ENCODE measurements around the gene TOR1AIP2.

DNA sequence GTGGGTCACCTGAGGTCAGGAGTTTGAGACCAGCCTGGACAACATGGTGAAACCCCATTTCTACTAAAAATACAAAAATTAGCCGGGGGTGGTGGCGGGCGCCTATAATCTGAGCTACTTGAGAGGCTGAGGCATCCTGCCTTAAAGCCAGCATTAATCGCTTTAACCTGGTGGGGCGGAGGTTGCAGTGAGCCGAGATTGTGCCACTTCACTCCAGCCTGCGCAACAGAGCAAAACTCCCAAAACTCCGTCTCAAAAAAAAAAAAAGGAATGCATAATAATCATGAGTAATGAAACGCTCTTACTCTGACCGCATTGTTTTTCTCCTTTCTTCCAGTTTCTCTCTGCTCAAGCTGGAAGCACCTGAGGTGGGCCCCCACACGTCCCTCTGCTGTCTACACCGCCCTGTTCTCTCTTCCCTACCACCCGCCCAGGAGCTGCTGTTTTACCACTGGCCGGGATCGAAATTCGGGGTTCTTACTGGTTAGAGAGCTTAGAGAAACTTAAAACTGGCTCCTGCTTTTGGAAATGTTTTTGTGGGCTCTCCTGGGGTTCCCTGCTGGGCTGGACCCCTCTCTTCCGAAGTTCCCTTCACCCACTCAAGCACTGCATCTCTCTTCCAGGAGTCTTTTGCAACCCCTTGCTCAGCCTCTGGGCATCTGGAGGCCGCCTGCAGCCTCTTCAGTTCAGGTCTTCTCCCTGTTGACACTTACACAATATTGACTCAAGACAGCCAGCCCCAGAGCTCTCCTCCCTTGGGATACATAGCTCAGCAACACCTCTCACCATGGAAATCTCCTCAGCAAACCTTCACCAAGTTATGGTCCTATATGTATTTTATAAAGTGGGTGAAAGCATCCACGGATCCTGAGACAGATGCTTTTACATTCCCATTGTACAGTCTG is 72.1 kb downstream of the TOR1AIP2 start:
- TF ChIP-seq ZFP30 (CRISPR knock-in tag; IDR thresholded peaks at IDR 0.05): no peak
- TF ChIP-seq BACH2 (CRISPR knock-in tag; IDR thresholded peaks at IDR 0.05; ENCODE audit: borderline replicate concordance): no peak
- no peak for TF ChIP-seq PPARA (CRISPR knock-in tag; IDR thresholded peaks at IDR 0.05; ENCODE audit: borderline replicate concordance)
- no peak for TF ChIP-seq ZNF70 (CRISPR knock-in tag; IDR thresholded peaks at IDR 0.05)
- no peak for TF ChIP-seq TCF4 (CRISPR knock-in tag; IDR thresholded peaks at IDR 0.05; ENCODE audit: borderline replicate concordance)
- TF ChIP-seq, protein P1, sequence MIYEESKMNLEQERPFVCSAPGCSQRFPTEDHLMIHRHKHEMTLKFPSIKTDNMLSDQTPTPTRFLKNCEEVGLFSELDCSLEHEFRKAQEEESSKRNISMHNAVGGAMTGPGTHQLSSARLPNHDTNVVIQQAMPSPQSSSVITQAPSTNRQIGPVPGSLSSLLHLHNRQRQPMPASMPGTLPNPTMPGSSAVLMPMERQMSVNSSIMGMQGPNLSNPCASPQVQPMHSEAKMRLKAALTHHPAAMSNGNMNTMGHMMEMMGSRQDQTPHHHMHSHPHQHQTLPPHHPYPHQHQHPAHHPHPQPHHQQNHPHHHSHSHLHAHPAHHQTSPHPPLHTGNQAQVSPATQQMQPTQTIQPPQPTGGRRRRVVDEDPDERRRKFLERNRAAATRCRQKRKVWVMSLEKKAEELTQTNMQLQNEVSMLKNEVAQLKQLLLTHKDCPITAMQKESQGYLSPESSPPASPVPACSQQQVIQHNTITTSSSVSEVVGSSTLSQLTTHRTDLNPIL (CRISPR knock-in tag; IDR thresholded peaks at IDR 0.05; ENCODE audit: low read depth): no peak
- TF ChIP-seq, protein P2, sequence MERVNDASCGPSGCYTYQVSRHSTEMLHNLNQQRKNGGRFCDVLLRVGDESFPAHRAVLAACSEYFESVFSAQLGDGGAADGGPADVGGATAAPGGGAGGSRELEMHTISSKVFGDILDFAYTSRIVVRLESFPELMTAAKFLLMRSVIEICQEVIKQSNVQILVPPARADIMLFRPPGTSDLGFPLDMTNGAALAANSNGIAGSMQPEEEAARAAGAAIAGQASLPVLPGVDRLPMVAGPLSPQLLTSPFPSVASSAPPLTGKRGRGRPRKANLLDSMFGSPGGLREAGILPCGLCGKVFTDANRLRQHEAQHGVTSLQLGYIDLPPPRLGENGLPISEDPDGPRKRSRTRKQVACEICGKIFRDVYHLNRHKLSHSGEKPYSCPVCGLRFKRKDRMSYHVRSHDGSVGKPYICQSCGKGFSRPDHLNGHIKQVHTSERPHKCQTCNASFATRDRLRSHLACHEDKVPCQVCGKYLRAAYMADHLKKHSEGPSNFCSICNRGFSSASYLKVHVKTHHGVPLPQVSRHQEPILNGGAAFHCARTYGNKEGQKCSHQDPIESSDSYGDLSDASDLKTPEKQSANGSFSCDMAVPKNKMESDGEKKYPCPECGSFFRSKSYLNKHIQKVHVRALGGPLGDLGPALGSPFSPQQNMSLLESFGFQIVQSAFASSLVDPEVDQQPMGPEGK (CRISPR knock-in tag; IDR thresholded peaks at IDR 0.05; ENCODE audit: borderline replicate concordance): no peak

Measured in SK-N-SH treated with all-trans-retinoic acid at 6 μM for 48 hours (cell line).